HG03571 (cell line): ENCODE data around the gene CELF2.
"Not testable (repeated sequence)": the region's sequence is repeated elsewhere in the genome, so short reads cannot be mapped to it uniquely, and the experiment has no call there.

Experiments
- ATAC-seq: cut with Tn5 transposase; IDR thresholded peaks from one replicate; pipeline ENCODE4 v1.9.1; 2021; ENCODE audit not compliant: unreplicated experiment

CELF2 gene

GRCh38 chr10:11366889-11367288 lies 349.2 kb downstream of the CELF2 start:
- ATAC-seq: not testable (repeated sequence)

- ATAC-seq: no peak
These were observed 349.8 kb downstream of the CELF2 start for GRCh38 chr10:11367505-11367904.

- ATAC-seq: no peak
These were observed 356.1 kb downstream of the CELF2 start for GRCh38 chr10:11373717-11374171.

- ATAC-seq: no peak
These were observed 359.6 kb downstream of the CELF2 start for GRCh38 chr10:11377267-11377666.

DNA sequence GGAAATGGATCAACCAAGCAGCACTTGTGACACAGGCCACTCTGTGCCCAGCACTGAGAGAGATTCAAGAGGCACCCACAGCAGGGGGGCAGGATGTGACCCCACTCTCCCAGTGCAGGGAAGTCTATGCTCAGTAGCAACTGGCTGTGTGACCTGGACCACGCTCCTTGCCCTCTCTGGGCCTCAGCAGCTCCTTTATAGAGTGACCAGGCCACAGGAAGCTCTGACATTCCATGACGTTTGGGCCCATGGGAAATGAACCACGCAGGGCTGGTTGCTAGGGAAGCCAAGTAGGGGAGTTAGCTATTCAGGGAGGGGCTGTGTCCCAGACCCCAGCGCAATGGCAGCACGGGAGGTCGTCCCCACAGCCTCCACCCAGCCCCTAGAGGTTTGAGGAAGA lies 361.2 kb downstream of the CELF2 start:
- ATAC-seq: no peak

DNA sequence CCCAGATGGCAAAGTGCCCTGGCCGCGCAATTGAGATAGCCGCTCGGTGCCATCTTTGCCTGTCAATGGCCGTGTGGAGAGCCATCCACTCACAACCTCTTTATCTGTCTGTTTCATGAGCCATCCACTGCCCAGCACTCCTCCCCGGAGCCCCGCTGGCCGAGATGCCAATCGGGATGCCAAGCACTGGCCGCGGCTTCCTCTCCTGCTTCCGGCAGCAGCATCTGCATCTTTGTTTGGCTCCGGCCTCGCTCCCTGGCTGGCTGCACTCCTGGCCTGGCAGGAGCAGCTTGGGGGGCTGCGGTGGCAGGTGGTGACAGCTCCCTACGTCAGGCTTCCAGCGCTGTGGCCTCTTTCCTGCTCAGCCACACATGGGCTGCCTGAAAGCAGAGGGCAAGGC lies 362.1 kb downstream of the CELF2 start:
- no peak for ATAC-seq

- no peak for ATAC-seq
These were observed 363.4 kb downstream of the CELF2 start for GRCh38 chr10:11381023-11381422.

DNA sequence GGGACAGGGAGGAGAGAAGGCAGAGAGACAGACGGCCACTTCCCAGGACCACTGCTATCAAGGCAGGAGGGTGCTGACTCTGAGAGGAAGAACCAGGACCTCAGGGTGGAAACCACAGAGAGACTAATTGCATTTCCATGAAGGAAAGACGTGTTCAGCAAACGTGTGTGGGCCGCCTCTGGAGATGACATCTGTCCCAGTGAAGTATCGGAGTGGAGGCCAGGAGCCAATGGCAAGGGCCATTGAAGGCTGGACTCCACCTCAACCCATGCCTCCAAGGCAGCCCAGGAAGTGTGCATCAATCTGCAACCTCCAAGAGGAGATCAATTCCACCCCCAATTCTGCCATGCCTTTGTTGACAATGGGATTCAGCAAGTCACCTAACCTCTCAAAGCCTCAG lies 363.8 kb downstream of the CELF2 start:
- no peak for ATAC-seq

DNA sequence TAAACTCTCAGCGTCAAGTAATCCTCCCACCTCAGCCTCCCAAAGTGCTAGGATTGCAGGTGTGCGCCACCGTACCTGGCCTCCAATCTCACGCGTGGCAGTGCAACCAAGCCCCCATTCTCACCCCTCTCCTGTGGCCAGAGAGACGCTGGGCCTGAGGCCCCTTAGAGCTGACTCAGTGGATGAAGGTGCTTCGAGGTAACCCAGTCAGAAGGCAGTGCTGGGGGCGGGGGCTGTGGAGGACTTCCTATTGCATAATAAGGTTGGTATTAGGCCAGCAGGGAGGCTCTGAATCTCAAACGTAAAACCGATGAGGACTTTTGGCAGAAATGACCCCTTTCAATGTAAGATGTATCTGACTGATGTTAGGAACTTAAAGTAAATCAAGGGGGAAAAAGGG lies 364.5 kb downstream of the CELF2 start:
- no peak for ATAC-seq

DNA sequence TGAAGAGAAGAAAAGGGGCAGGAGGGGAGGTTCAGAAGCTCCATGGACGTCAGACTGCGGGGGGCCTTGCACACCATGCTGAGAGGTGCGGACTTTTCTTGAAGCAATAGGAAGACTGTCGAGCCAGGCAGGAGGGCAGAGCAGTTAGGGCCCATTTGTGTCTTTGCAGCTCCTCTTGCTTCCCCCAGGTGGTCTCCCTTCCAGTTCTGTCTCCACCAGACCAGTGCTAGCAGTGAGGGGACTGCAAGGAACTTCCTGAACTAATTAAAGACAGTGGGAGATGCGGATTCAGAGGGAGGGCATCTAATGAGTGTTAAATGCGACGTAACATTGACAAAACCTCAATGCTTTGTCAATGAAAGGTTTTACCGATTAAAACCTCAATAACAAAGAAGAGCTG lies 368.4 kb downstream of the CELF2 start:
- no peak for ATAC-seq
